ENCODE data around the gene ZMYND10.

The ZMYND10 gene

GRCh38 chr3:50342813-50343633 is 2.5 kb downstream of the ZMYND10 start:
- DNase-seq = no peak

GRCh38 chr3:50341996-50342650 is 3.4 kb downstream of the ZMYND10 start:
- DNase-seq = no peak

- DNase-seq = no peak
These were observed 4.0 kb downstream of the ZMYND10 start for GRCh38 chr3:50341537-50341936.

- peak; percentile 63 for DNase-seq
These were observed 4.8 kb downstream of the ZMYND10 start, which contains the start of gene RASSF1 for GRCh38 chr3:50340448-50341329. RASSF1 (minus strand) TSS chr3:50340836; CDS start chr3:50340805, 31 bp downstream.

- no peak for DNase-seq
These were observed 5.4 kb downstream of the ZMYND10 start for GRCh38 chr3:50340147-50340447.

GRCh38 chr3:50339485-50340146 is 5.9 kb downstream of the ZMYND10 start:
- DNase-seq = peak; percentile 61

- DNase-seq = no peak
These were observed 6.6 kb downstream of the ZMYND10 start for GRCh38 chr3:50338965-50339364.

- DNase-seq = peak; percentile 99
These were observed 8.2 kb downstream of the ZMYND10 start for GRCh38 chr3:50337175-50337861.

GRCh38 chr3:50336452-50337174 is 8.9 kb downstream of the ZMYND10 start:
- peak; percentile 23 for DNase-seq

GRCh38 chr3:50334339-50335075 is 11.0 kb downstream of the ZMYND10 start:
- no peak for DNase-seq

- DNase-seq = no peak
These were observed 11.7 kb downstream of the ZMYND10 start for GRCh38 chr3:50333744-50334328.

- no peak for DNase-seq
These were observed 14.1 kb downstream of the ZMYND10 start for GRCh38 chr3:50331364-50331907.

GRCh38 chr3:50330330-50330729 is 15.2 kb downstream of the ZMYND10 start:
- DNase-seq = no peak

GRCh38 chr3:50327943-50328691 is 17.4 kb downstream of the ZMYND10 start, which contains the start of gene TUSC2:
TUSC2 (minus strand) TSS chr3:50328223; CDS start chr3:50328099, 124 bp downstream.
- peak; percentile 95 for DNase-seq

GRCh38 chr3:50327129-50327528 is 18.4 kb downstream of the ZMYND10 start:
- DNase-seq = no peak

- DNase-seq = no peak
These were observed 19.4 kb downstream of the ZMYND10 start for GRCh38 chr3:50326182-50326541.

- DNase-seq = no peak
These were observed 19.9 kb downstream of the ZMYND10 start for GRCh38 chr3:50325497-50326181.

- no peak for DNase-seq
These were observed 20.4 kb downstream of the ZMYND10 start for GRCh38 chr3:50325113-50325480.
